DMS79 treated with DMSO at 0.1 percent for 48 hours (cell line): ENCODE measurements around the gene FBXL14.

Experiments used
- DNase-seq: peaks from one replicate; lab custom pipeline; 2025; lab: John Stamatoyannopoulos, UW

The FBXL14 gene

GRCh38 chr12:1594261-1595025, at the start of gene FBXL14:
FBXL14 (minus strand) TSS chr12:1594581; CDS start chr12:1594066, 515 bp downstream.
- DNase-seq: peak; percentile 83

- peak; percentile 48 for DNase-seq
Measured at GRCh38 chr12:1643905-1644533, 49.6 kb upstream of the FBXL14 start.

GRCh38 chr12:1643043-1643442, 48.7 kb upstream of the FBXL14 start:
- DNase-seq: no peak

- no peak for DNase-seq
Measured at GRCh38 chr12:1642513-1642912, 48.1 kb upstream of the FBXL14 start.

GRCh38 chr12:1640328-1641234, 46.2 kb upstream of the FBXL14 start:
- no peak for DNase-seq

- no peak for DNase-seq
Measured at GRCh38 chr12:1639538-1639937, 45.2 kb upstream of the FBXL14 start.

GRCh38 chr12:1638203-1638602, 43.8 kb upstream of the FBXL14 start:
- DNase-seq: no peak

GRCh38 chr12:1635301-1636095, 41.1 kb upstream of the FBXL14 start:
- DNase-seq: no peak

- DNase-seq: peak; percentile 59
Measured at GRCh38 chr12:1634590-1635191, 40.3 kb upstream of the FBXL14 start.

- no peak for DNase-seq
Measured at GRCh38 chr12:1634149-1634548, 39.8 kb upstream of the FBXL14 start.

- DNase-seq: no peak
Measured at GRCh38 chr12:1633459-1633858, 39.1 kb upstream of the FBXL14 start.

GRCh38 chr12:1632702-1633101, 38.3 kb upstream of the FBXL14 start:
- peak; percentile 61 for DNase-seq

- no peak for DNase-seq
Measured at GRCh38 chr12:1630827-1631591, 36.6 kb upstream of the FBXL14 start.

- peak; percentile 37 for DNase-seq
Measured at GRCh38 chr12:1630133-1630826, 35.9 kb upstream of the FBXL14 start.

GRCh38 chr12:1629338-1630132, 35.2 kb upstream of the FBXL14 start:
- peak; percentile 27 for DNase-seq

- no peak for DNase-seq
Measured at GRCh38 chr12:1628666-1629337, 34.4 kb upstream of the FBXL14 start, which contains the start of gene WNT5B. WNT5B (plus strand) TSS chr12:1629231; CDS start chr12:1631355, 2,124 bp downstream.

GRCh38 chr12:1622406-1622805, 28.0 kb upstream of the FBXL14 start:
- no peak for DNase-seq

GRCh38 chr12:1620092-1620491, 25.7 kb upstream of the FBXL14 start:
- no peak for DNase-seq
